Inflammatory macrophage treated with lipopolysaccharide for 4 hours (primary cell): ENCODE data around the gene ZNF536.
"Not testable (repeated sequence)": the region's sequence is repeated elsewhere in the genome, so short reads cannot be mapped to it uniquely, and the experiment has no call there.

Experiments used
- DNase-seq: peaks from one replicate; pipeline ENCODE4 v3.0.0-alpha.2; 2020

Gene ZNF536

DNA sequence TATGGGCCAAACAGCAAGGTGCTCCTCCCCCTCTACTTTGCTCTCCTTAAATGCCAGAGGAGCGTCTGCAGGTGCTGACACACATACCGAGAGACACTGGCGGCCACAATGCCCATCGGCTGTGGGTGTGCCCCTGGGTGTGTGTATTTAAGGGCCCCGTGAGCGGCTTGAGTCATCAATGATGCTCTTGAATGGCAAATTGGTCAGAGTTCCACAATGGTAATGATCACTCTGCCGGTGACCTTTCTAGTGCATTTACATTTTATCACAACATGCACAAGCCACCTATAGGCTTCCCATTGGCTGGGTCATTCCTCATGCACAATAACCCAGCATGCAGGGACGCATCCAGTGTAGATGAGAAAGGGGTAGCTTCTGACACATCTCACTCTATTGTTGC lies 124.8 kb downstream of the ZNF536 start:
- no peak for DNase-seq

- DNase-seq: not testable (repeated sequence)
Measured at GRCh38 chr19:30498085-30498484, 125.9 kb downstream of the ZNF536 start.

- no peak for DNase-seq
Measured at GRCh38 chr19:30498707-30499106, 126.5 kb downstream of the ZNF536 start.

GRCh38 chr19:30504272-30504671 lies 132.1 kb downstream of the ZNF536 start:
- DNase-seq: no peak

DNA sequence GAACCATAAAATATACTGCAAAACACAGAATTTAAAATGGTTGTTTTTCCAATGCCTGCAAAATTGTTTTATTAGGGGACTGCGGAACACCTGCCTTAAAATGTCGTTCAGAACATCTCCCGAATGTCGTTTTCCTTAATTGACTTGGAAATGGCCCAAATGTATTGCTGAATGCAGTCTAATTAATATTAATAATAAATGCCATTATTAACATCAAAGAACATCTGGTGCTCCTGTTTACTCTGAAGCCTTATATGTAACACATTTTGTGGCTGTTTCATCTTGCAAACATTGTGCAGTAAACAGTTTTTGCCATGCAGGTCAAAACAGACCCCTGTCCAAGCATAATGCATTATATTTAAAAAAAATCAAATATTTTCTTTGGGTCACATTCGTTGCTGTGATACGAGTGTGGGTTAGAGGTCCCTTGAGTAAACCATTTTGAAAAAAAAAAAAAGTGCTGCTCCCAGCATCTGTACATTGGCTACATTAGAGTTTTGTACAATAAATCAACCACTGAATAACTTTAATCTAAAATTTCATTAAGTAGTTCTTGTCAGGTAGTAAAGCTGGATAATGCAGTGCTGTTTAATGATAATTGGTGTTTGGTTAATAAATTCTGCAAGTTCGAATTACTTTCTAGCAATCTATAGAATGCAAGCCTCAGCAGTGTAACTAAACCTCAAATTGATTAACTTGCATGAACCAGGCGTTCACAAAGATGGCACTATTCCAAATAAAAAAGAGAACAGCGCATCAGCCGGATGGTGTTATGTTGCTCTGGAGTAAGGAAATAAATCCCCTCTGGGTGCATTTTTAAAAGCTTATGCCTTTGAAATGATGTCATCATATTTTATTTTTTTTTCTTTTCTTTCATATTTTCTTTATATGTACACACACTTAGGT lies 140.2 kb downstream of the ZNF536 start:
- no peak for DNase-seq

- no peak for DNase-seq
Measured at GRCh38 chr19:30513082-30513411, 140.9 kb downstream of the ZNF536 start.

DNA sequence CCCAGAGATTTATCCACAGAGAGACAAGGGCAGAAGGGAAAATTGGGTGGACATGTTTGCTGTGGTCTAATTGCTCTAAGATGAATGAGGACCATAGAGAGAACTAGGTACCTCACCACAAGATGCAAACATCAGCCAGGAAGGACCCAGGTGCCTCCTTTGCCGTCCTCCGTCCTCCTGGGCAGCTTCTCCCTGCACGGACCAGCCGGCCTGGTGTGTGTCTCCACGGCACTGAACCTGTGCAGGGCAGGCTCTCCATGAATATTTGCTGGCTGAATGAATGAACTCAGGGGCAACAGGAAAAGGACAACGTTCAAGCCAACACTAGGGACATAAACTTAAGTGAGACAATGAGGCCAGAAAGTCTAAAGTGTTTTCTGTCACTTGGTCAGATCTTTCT lies 143.9 kb downstream of the ZNF536 start:
- no peak for DNase-seq

DNA sequence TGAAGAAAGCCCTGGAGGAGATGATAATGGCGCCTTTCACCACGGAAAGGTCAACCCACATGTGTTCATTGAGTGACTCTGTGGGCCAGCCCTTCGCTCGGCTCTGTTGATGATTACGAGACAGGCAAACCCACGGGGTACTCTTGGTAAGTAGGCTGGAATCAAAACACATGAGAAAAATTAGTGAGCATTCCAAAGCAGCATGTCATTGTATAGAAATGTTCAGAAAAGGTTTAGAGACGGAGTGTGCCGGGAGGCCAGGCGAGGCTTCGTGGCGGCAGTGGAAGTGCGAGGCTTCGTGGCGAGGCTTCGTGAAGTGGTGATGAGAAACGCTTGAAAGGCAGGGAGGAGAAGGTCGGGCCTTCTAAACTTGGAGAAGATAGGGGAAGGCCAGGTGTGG lies 144.3 kb downstream of the ZNF536 start:
- no peak for DNase-seq

GRCh38 chr19:30518965-30519606 lies 146.9 kb downstream of the ZNF536 start:
- DNase-seq: no peak

GRCh38 chr19:30519607-30520205 lies 147.5 kb downstream of the ZNF536 start:
- no peak for DNase-seq

DNA sequence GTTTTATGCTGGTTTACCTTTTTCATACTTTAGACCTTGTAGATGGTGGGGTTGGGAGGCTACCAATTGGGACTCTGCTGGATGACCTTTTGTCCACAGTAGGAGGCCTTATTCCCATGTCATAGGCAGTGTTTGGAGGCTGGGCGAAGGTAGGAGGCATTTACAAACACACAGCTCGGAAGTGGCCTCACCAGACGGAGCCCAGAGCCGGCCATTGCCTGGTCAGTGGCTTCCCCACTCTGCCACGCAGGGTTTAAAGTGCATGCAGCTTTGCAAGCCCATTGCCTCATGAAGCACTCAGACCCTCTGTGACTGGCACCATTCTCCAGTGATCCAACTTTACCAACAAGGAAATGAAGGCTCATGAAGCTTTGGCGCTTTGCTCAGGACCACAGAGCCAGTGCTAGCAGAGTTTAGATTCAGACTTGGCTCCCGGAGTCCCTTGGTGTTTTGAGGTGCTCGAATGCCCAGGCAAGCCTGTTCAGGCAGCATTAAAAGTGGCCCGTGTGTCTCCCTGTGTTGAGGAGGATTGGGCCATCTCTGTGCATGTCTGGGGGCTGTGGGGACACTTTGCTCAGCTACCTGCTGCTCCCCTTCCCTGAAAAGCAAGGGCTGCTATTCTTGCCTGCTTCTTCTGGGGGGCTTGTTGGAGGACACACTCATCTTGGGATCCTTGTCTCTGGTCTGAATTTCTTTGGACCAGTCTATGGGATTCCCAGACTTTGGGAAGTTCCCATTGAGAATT lies 148.7 kb downstream of the ZNF536 start:
- no peak for DNase-seq

GRCh38 chr19:30521937-30522336 lies 149.8 kb downstream of the ZNF536 start:
- no peak for DNase-seq

- DNase-seq: no peak
Measured at GRCh38 chr19:30522341-30522740, 150.2 kb downstream of the ZNF536 start.

GRCh38 chr19:30523791-30524190 lies 151.6 kb downstream of the ZNF536 start:
- no peak for DNase-seq

DNA sequence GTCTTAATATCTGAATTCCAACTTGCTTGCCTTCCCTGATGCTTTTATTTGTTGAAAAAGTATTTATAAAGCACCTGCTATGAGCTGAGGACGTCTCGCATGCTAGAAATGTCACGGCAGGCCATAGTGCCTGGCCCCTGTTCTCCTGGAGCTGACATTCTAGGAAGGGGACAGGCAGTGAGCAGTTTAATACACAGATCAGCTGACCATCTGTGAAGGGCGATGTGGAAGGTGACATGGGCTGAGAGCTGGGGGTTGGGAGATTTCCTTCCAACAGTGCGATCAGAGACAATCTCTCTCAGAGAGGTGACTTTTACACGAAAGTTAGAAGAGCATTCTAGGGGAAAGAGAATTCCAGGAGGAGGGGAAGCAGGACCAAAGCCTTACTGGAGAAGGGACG lies 153.2 kb downstream of the ZNF536 start:
- DNase-seq: no peak

DNA sequence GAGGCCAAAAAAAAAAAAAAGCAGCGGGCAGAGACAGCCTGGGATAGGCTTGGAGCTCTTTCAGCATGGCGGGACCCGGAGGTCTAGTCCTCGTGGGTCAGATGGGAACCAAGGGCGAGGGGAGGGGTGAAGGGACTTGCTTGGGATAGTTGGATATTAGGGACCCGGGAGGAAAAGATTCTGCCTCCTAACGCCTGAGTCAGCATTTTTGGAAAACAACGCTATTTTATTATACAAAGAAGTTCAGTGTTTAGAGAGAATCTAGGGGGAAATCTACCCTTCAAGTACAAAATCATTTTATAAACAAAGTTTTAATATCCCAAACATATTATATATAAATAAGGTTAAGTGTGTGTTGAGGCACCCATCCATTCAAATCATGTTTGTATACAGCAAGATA lies 156.7 kb downstream of the ZNF536 start:
- DNase-seq: no peak

DNA sequence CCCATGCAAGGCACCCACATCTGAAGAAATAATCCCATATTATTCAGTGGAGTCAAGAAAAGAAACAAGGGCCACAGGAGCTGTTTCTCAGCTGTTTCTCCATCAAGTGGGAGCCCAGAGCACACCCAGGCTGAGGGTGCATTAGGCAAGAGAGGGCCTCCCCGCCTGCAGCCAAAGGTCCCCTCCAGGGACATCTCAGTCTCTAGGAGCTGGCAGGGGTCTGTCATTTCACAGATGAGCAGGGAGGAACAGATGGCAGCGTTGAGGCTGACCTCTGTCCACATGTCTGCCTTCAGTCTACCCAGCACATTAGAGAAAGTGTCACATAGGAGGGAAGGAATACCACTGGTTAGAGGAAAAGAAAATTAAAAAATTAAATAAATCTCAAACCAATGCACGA lies 157.7 kb downstream of the ZNF536 start:
- DNase-seq: no peak

DNA sequence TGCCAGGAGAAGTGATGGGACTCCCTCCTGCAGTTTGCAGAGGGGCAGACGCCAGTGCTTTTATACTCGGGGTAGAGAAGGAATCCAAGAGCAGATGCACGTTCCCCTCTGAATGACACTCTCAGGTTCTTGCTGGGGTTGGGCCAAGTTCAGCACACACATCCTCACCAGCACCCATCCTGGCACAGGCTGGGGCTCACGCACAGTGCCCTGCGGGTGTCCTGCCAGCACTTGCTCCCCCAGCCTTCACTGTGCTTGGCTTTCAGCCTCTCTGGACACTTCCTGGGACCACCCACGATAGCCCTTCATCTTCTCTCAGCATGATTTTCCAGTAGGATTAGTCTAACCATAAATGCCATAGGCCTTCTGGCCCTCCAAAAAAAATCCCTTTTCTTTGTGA lies 158.6 kb downstream of the ZNF536 start:
- DNase-seq: no peak

- DNase-seq: no peak
Measured at GRCh38 chr19:30535011-30535410, 162.8 kb downstream of the ZNF536 start.

- DNase-seq: no peak
Measured at GRCh38 chr19:30536975-30537374, 164.8 kb downstream of the ZNF536 start.

DNA sequence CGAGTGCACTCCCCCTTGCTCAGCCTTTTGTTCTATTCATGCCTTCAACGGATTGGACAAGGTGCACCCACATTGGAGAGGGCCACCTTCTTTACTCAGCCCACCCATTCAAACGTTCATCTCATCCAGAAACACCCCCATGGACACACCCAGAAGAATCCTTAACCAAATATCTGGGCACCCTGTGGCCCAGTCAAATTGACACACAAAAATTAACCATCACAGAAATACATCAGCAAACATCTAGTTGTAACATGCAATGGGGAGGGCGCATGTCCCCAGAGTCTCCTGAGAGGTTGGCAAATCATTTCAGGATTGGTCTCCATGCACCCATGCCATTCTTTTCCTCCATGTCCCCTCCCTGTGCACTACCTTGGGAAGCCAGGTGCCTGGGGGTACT lies 167.1 kb downstream of the ZNF536 start:
- no peak for DNase-seq

- DNase-seq: no peak
Measured at GRCh38 chr19:30539981-30540380, 167.8 kb downstream of the ZNF536 start.

- DNase-seq: peak; percentile 0
Measured at GRCh38 chr19:30540761-30541160, 168.6 kb downstream of the ZNF536 start.
